ENCODE data around the gene SEMA3E. TPM values are rescaled to one million over a fixed set of nuclear protein-coding genes. Genes with fewer than 3 reads are reported as not detected.

SEMA3E gene
- total and polyA plus RNA-seq, 8 donors: 2.1 to 38.0 (median 23.8) TPM

GRCh38 chr7:83502636-83503035 is 146.3 kb downstream of the SEMA3E start:
- ATAC-seq (no peak), DNase-seq (no peak)
- TF ChIP-seq CTCF (IDR thresholded peaks at IDR 0.05): no peak
- Histone ChIP-seq H3K4me1 (no peaks in the 10 kb centered on the region), H3K27me3 (no peaks in the 10 kb centered on the region), H3K27ac (no peak overlapping the region), H3K4me3 (no peak overlapping the region), H3K9me3 (no peaks in the 10 kb centered on the region), H3K36me3 (no peaks in the 10 kb centered on the region)
- intact Hi-C loops (cut with DNase I): no loop called here

- no peak for ATAC-seq
- DNase-seq: no peak
- intact Hi-C loops (cut with DNase I): no loop called here
- Histone ChIP-seq H3K4me3 (no peak overlapping the region), H3K27me3 (no peaks in the 10 kb centered on the region), H3K36me3 (no peaks in the 10 kb centered on the region), H3K27ac (no peak overlapping the region), H3K4me1 (no peaks in the 10 kb centered on the region), H3K9me3 (no peaks in the 10 kb centered on the region)
- no peak for TF ChIP-seq CTCF (IDR thresholded peaks at IDR 0.05)
Observed at GRCh38 chr7:83494683-83495082, 154.3 kb downstream of the SEMA3E start.

GRCh38 chr7:83492802-83493201 is 156.1 kb downstream of the SEMA3E start:
- no peaks in the 10 kb centered on the region for H3K27me3 ChIP-seq
- H3K4me3 ChIP-seq: no peak overlapping the region
- H3K36me3 ChIP-seq: no peaks in the 10 kb centered on the region
- TF ChIP-seq CTCF (IDR thresholded peaks at IDR 0.05): no peak
- peak; percentile 66 for ATAC-seq
- no peaks in the 10 kb centered on the region for H3K4me1 ChIP-seq
- intact Hi-C loops (cut with DNase I): no loop called here
- H3K27ac ChIP-seq: no peak overlapping the region
- no peak for DNase-seq
- no peaks in the 10 kb centered on the region for H3K9me3 ChIP-seq

- Histone ChIP-seq H3K4me1 (no peaks in the 10 kb centered on the region), H3K27ac (no peak overlapping the region), H3K27me3 (no peaks in the 10 kb centered on the region), H3K9me3 (no peaks in the 10 kb centered on the region), H3K36me3 (no peaks in the 10 kb centered on the region), H3K4me3 (no peak overlapping the region)
- no peak for DNase-seq
- no peak for TF ChIP-seq CTCF (IDR thresholded peaks at IDR 0.05)
- intact Hi-C loops (cut with DNase I): no loop called here
- no peak for ATAC-seq
Observed at GRCh38 chr7:83487801-83488200, 161.1 kb downstream of the SEMA3E start.

- no peak for TF ChIP-seq CTCF (IDR thresholded peaks at IDR 0.05)
- H3K27me3 ChIP-seq: no peaks in the 10 kb centered on the region
- no peak overlapping the region for H3K4me3 ChIP-seq
- H3K36me3 ChIP-seq: no peaks in the 10 kb centered on the region
- intact Hi-C loops (cut with DNase I): no loop called here
- no peak overlapping the region for H3K27ac ChIP-seq
- no peaks in the 10 kb centered on the region for H3K9me3 ChIP-seq
- no peaks in the 10 kb centered on the region for H3K4me1 ChIP-seq
- DNase-seq (no peak), ATAC-seq (no peak)
Observed at GRCh38 chr7:83486957-83487356, 162.0 kb downstream of the SEMA3E start.
